HL-60 (cell line): Measurements from ENCODE around the gene FBXW5.

Experiments used
- DNase-seq, 2 experiments: peaks; one replicate each; pipeline ENCODE4 v3.0.0-alpha.2; 2010 to 2020; ENCODE audit warnings: low read depth in 1 of 2, low spot score in 1 of 2
- H3K27ac ChIP-seq: fragments of 250-450 bp; sonication (Bioruptor Pico); replicated peaks from 2 replicates; pipeline ENCODE4 v1.5.1; 2020; ENCODE audit warnings: mild to moderate bottlenecking, moderate library complexity
- H3K27me3 ChIP-seq: fragments of 250-450 bp; sonication (Bioruptor Pico); 2 replicates; pipeline ENCODE4 v1.5.1; 2021; ENCODE audit warnings: mild to moderate bottlenecking, moderate library complexity; ENCODE audit not compliant: insufficient read depth, poor library complexity, severe bottlenecking
- H3K4me3 ChIP-seq: replicated peaks from 2 replicates; pipeline ENCODE4 v1.5.1; 2011; ENCODE audit warnings: mild to moderate bottlenecking, control low read depth, low read length; ENCODE audit not compliant: insufficient read depth
- GABPA ChIP-seq: IDR thresholded peaks from 2 replicates; pipeline ENCODE4 v1.6.1; 2012; ENCODE audit warnings: low read depth
- POLR2AphosphoS5 ChIP-seq: IDR thresholded peaks from 2 replicates; pipeline ENCODE4 v1.6.1; 2012; ENCODE audit warnings: low read depth
- SPI1 ChIP-seq: IDR thresholded peaks from 2 replicates; pipeline ENCODE4 v1.6.1; 2012; ENCODE audit warnings: low read depth, mild to moderate bottlenecking, borderline replicate concordance
- TF ChIP-seq, protein P1 (sequence below): IDR thresholded peaks from 2 replicates; pipeline ENCODE4 v1.6.1; 2012; ENCODE audit warnings: low read depth; ENCODE audit not compliant: insufficient replicate concordance
- TF ChIP-seq, protein P2 (sequence below): IDR thresholded peaks from one replicate; pipeline ENCODE4 v1.5.1; 2011; ENCODE audit warnings: low read length, control low read depth, inconsistent platforms; ENCODE audit not compliant: insufficient read depth

Gene FBXW5

DNA sequence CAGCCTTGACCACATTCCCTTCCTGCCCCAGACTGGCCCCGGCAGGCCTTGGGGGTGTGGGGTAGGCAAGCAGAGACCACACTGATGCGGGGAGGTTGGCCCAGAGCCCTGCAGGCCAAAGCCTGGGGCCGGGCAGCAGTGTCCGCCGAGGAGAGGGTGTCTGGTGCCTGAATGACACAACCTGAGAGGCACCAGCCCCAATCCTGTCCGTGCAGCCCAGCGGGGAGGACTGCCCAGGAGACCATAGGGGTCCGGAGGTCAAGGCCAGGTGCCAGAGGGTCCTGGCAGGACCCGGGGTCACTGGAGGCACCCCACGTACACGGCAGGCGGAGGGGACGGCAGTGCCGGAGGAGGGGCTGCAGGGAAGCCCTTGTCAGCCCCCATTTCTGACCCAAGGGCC, 27.2 kb upstream of the FBXW5 start:
- DNase-seq, result no peak
- no peak for TF ChIP-seq GABPA
- no peak for TF ChIP-seq SPI1
- TF ChIP-seq POLR2AphosphoS5, result no peak
- TF ChIP-seq, protein P1, sequence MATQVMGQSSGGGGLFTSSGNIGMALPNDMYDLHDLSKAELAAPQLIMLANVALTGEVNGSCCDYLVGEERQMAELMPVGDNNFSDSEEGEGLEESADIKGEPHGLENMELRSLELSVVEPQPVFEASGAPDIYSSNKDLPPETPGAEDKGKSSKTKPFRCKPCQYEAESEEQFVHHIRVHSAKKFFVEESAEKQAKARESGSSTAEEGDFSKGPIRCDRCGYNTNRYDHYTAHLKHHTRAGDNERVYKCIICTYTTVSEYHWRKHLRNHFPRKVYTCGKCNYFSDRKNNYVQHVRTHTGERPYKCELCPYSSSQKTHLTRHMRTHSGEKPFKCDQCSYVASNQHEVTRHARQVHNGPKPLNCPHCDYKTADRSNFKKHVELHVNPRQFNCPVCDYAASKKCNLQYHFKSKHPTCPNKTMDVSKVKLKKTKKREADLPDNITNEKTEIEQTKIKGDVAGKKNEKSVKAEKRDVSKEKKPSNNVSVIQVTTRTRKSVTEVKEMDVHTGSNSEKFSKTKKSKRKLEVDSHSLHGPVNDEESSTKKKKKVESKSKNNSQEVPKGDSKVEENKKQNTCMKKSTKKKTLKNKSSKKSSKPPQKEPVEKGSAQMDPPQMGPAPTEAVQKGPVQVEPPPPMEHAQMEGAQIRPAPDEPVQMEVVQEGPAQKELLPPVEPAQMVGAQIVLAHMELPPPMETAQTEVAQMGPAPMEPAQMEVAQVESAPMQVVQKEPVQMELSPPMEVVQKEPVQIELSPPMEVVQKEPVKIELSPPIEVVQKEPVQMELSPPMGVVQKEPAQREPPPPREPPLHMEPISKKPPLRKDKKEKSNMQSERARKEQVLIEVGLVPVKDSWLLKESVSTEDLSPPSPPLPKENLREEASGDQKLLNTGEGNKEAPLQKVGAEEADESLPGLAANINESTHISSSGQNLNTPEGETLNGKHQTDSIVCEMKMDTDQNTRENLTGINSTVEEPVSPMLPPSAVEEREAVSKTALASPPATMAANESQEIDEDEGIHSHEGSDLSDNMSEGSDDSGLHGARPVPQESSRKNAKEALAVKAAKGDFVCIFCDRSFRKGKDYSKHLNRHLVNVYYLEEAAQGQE, result no peak
- TF ChIP-seq, protein P2, sequence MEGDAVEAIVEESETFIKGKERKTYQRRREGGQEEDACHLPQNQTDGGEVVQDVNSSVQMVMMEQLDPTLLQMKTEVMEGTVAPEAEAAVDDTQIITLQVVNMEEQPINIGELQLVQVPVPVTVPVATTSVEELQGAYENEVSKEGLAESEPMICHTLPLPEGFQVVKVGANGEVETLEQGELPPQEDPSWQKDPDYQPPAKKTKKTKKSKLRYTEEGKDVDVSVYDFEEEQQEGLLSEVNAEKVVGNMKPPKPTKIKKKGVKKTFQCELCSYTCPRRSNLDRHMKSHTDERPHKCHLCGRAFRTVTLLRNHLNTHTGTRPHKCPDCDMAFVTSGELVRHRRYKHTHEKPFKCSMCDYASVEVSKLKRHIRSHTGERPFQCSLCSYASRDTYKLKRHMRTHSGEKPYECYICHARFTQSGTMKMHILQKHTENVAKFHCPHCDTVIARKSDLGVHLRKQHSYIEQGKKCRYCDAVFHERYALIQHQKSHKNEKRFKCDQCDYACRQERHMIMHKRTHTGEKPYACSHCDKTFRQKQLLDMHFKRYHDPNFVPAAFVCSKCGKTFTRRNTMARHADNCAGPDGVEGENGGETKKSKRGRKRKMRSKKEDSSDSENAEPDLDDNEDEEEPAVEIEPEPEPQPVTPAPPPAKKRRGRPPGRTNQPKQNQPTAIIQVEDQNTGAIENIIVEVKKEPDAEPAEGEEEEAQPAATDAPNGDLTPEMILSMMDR, result no peak
- Histone ChIP-seq H3K27ac (no peak overlapping the region), H3K4me3 (no peak overlapping the region), H3K27me3 (no peaks in the 10 kb centered on the region)

DNA sequence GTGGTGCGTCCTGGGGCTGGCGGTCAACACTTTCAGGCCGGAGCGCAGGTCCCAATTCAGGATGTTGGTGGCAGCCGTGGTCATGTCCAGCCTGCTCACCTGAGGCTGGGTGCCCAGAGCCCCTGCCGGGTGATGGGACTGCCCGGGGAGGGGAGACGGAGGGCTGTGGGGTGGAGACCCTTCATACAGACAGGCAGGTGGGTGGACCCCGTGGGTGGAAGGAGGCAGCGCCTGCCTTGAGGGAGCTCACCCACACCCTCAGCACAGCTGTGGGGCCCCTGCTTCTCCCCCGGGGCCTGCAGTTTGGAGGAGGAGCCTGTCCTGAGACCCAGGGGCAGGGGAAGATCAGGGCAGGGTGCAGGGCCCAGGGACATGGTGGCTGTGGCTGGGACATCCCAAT, 25.8 kb upstream of the FBXW5 start:
- Histone ChIP-seq H3K4me3 (no peak overlapping the region), H3K27me3 (no peaks in the 10 kb centered on the region), H3K27ac (no peak overlapping the region)
- TF ChIP-seq, protein P1, result no peak
- no peak for TF ChIP-seq GABPA
- no peak for TF ChIP-seq SPI1
- TF ChIP-seq, protein P2, result no peak
- no peak for TF ChIP-seq POLR2AphosphoS5
- no peak for DNase-seq

DNA sequence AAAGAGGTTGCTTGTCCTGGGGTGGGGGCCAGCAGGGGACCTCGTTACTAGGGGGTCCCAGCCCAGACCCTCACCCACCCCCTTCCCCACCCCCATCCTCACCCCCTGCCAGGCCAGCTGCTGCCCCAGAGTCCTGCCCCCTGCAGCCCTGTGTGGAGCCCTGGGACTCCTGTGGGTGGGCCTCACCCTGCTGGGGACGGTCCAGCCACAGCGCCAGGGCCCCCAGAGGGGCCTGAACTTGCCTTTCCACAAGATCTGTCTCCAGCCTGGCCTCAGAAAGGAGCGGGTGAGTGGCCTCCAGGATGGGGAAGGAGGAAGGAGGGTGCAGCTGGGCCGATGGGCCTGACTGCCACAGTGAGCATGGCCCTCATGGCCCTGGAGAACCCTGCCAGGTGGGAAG, 25.2 kb upstream of the FBXW5 start:
- H3K27ac ChIP-seq, result no peak overlapping the region
- no peaks in the 10 kb centered on the region for H3K27me3 ChIP-seq

More for the DNA sequence above, 25.2 kb upstream of the FBXW5 start:
- no peak for DNase-seq
- H3K4me3 ChIP-seq, result no peak overlapping the region
- TF ChIP-seq, protein P2, result no peak
- TF ChIP-seq SPI1, result no peak
- TF ChIP-seq, protein P1, result no peak
- no peak for TF ChIP-seq GABPA
- TF ChIP-seq POLR2AphosphoS5, result no peak
